GM12878 (cell line): ENCODE measurements around the gene C10orf90. TPM values are rescaled to one million over a fixed set of nuclear protein-coding genes. Genes with fewer than 3 reads are reported as not detected.

ENCODE experiments used
- ATAC-seq: fragments of 200-7000 bp; cut with Tn5 transposase; 3 replicates; pipeline ENCODE4 v1.9.1; 2020; ENCODE audit warnings: mild to moderate bottlenecking, moderate library complexity
- BruUV-seq: library from RNA; stranded (reverse); fragments of 400-500 nt; replicated peaks from 2 replicates; lab custom pipeline; 2021; lab: Mats Ljungman, UMichigan
- CTCF ChIA-PET: fragments of 300-600 bp; sonication (Branson Sonifier 250); formaldehyde crosslinking; extraction: SDS; loops from one replicate; lab custom pipeline; 2021; ENCODE audit warnings: inconsistent platforms; lab: Yijun Ruan, JAX
- POLR2A ChIA-PET: fragments of 350-600 bp; formaldehyde crosslinking; extraction: SDS; loops from one replicate; lab custom pipeline; 2021; ENCODE audit warnings: inconsistent platforms; lab: Charles Lee
- RAD21 ChIA-PET: fragments of 300-600 bp; sonication (Branson Sonifier 250); formaldehyde crosslinking; loops from one replicate; lab custom pipeline; 2023; ENCODE audit warnings: antibody characterized with exemption; ENCODE audit not compliant: unreplicated experiment; lab: Charles Lee
- SMC1A ChIA-PET: fragments of 300-600 bp; sonication (Branson Sonifier 250); formaldehyde crosslinking; loops from one replicate; lab custom pipeline; 2023; ENCODE audit not compliant: unreplicated experiment, uncharacterized antibody; lab: Charles Lee
- DNase-seq: peaks from one replicate; pipeline ENCODE4 v3.0.0-alpha.2; 2011; ENCODE audit warnings: low read depth, low spot score
- FAIRE-seq: peaks from 3 replicates; lab custom pipeline; 2011; peaks lifted over from hg19 to GRCh38; lab: Jason Lieb, UNC
- H2AFZ ChIP-seq: 2 replicates; pipeline ENCODE4 v1.6.0; 2011; ENCODE audit warnings: low read depth, low read length, control low read depth; ENCODE audit not compliant: control insufficient read depth
- H3K27ac ChIP-seq: 2 replicates; pipeline ENCODE4 v1.5.1; 2011; ENCODE audit warnings: control low read depth; ENCODE audit not compliant: control insufficient read depth, insufficient read depth
- H3K27me3 ChIP-seq, 2 experiments: replicated peaks in 1 of 2; 2 replicates each; pipeline versions ENCODE4 v1.6.0 to v1.6.1; 2011; ENCODE audit warnings: low read length in 1 of 2; ENCODE audit not compliant: control insufficient read depth in 2 of 2, insufficient read depth in 2 of 2
- H3K36me3 ChIP-seq, 2 experiments: 2 replicates each; pipeline ENCODE4 v1.5.1; 2011; ENCODE audit warnings: low read length in 1 of 2; ENCODE audit not compliant: control insufficient read depth in 2 of 2, insufficient read depth in 2 of 2
- H3K4me1 ChIP-seq: 2 replicates; pipeline ENCODE4 v1.6.1; 2011; ENCODE audit warnings: mild to moderate bottlenecking, low read length, moderate library complexity, mixed read lengths; ENCODE audit not compliant: control insufficient read depth, insufficient read depth
- H3K4me2 ChIP-seq: 2 replicates; pipeline ENCODE4 v1.6.0; 2011; ENCODE audit warnings: control low read depth; ENCODE audit not compliant: control insufficient read depth, insufficient read depth
- H3K4me3 ChIP-seq: fragments of 200-600 bp; sonication (generic); 2 replicates; pipeline ENCODE4 v1.5.1; 2016
- H3K79me2 ChIP-seq: 2 replicates; pipeline ENCODE4 v1.6.0; 2011; ENCODE audit warnings: low read length; ENCODE audit not compliant: control insufficient read depth, insufficient read depth
- H3K9ac ChIP-seq: 2 replicates; pipeline ENCODE4 v1.8.0; 2011; ENCODE audit warnings: low read length, control low read depth, mixed read lengths; ENCODE audit not compliant: control insufficient read depth, insufficient read depth
- H3K9me3 ChIP-seq: replicated peaks from 3 replicates; pipeline ENCODE4 v1.5.1; 2011; ENCODE audit warnings: mild to moderate bottlenecking, low read length; ENCODE audit not compliant: control insufficient read depth, insufficient read depth
- H4K20me1 ChIP-seq: 2 replicates; pipeline ENCODE4 v1.6.0; 2011; ENCODE audit not compliant: control insufficient read depth, insufficient read depth
- ATF7 ChIP-seq: fragments of 450-650 bp; IDR thresholded peaks from 2 replicates; pipeline ENCODE4 v1.6.1; 2016; ENCODE audit warnings: low read depth, mild to moderate bottlenecking
- EED ChIP-seq: sonication (generic); IDR thresholded peaks from 2 replicates; pipeline ENCODE4 v1.6.1; 2016; ENCODE audit warnings: antibody characterized with exemption, low read depth
- EZH2 ChIP-seq: IDR thresholded peaks from 2 replicates; pipeline ENCODE4 v1.6.1; 2012; ENCODE audit warnings: low read depth, mild to moderate bottlenecking, control low read depth, inconsistent platforms, low read length, borderline replicate concordance; ENCODE audit not compliant: control insufficient read depth
- HDAC6 ChIP-seq: fragments of 200-600 bp; sonication (generic); IDR thresholded peaks from one replicate; pipeline ENCODE4 v1.8.0; 2017; ENCODE audit warnings: antibody characterized with exemption; ENCODE audit not compliant: unreplicated experiment
- KDM1A ChIP-seq: fragments of 200-600 bp; sonication (generic); IDR thresholded peaks from 2 replicates; pipeline ENCODE4 v1.6.1; 2016; ENCODE audit warnings: borderline replicate concordance
- RUNX3 ChIP-seq: IDR thresholded peaks from 2 replicates; pipeline ENCODE4 v1.6.1; 2012; ENCODE audit warnings: low read length, inconsistent platforms
- SREBF1 ChIP-seq: IDR thresholded peaks from 2 replicates; pipeline ENCODE4 v1.6.1; 2012; ENCODE audit warnings: mild to moderate bottlenecking, low read length
- SREBF2 ChIP-seq: IDR thresholded peaks from 2 replicates; pipeline ENCODE4 v1.6.1; 2012; ENCODE audit warnings: mild to moderate bottlenecking, low read length
- SRF ChIP-seq, 2 experiments: IDR thresholded peaks; 2 replicates each; pipeline ENCODE4 v1.6.1; 2011; ENCODE audit warnings: low read depth in 2 of 2, low read length in 2 of 2, mild to moderate bottlenecking in 1 of 2, moderate library complexity in 1 of 2
- TCF3 ChIP-seq: IDR thresholded peaks from 2 replicates; pipeline ENCODE4 v1.6.1; 2012; ENCODE audit warnings: low read depth, mild to moderate bottlenecking, low read length, borderline replicate concordance; ENCODE audit not compliant: insufficient read depth
- TCF7 ChIP-seq: IDR thresholded peaks from 2 replicates; pipeline ENCODE4 v1.6.1; 2014; ENCODE audit warnings: antibody characterized with exemption, borderline replicate concordance
- WGBS: methylation state at CpG from one replicate; pipeline ENCODE4 v1.1.6; 2016; ENCODE audit warnings: low lambda C conversion rate; ENCODE audit not compliant: insufficient replicate concordance, insufficient coverage; ENCODE audit errors: missing lambda C conversion rate; 5-methylcytosine and 5-hydroxymethylcytosine counted together
- in situ Hi-C: fragments of 300-500 bp; cut with MboI; formaldehyde crosslinking; loops from 9 replicates; pipeline ENCODE4 v1.14.3; 2018; ENCODE audit warnings: mixed read lengths
- intact Hi-C: fragments of 100-400 bp; cut with micrococcal nuclease; formaldehyde crosslinking; loops from one replicate; pipeline ENCODE4 v1.14.2; 2022; ENCODE audit not compliant: unreplicated experiment
- polyA plus RNA-seq, 11 experiments: library from polyadenylated mRNA; depleted of rRNA in 4 of 11; unstranded in 6 of 11; stranded (reverse) in 5 of 11; fragments of >200 nt; fragmentation: Nextera tagmentation in 4 of 11; fragmentation: Illumina TruSeq in 1 of 11; extraction: Ambion mirVana in 4 of 11; extraction: Trizol in 1 of 11; gene quantifications; 1 replicate in 1 of 11; 2 replicates in 10 of 11; pipeline versions ENCODE4 v1.2.1 to v1.2.3, GENCODE V29; 2011 to 2016; ENCODE audit warnings: inconsistent platforms in 2 of 11, missing spikeins in 2 of 11, low read depth in 1 of 11
- total RNA-seq, 4 experiments: library from RNA; depleted of rRNA in 3 of 4; stranded (reverse); fragments of >200 nt in 3 of 4; fragmentation: Illumina TruSeq in 1 of 4; extraction: Trizol in 1 of 4; gene quantifications; 2 replicates each; pipeline versions ENCODE4 v1.2.1 to v1.2.3, GENCODE V29; 2013 to 2021
- TF ChIP-seq, protein P1 (sequence below): fragments of 450-650 bp; IDR thresholded peaks from 2 replicates; pipeline ENCODE4 v1.6.1; 2016; ENCODE audit warnings: mild to moderate bottlenecking
- TF ChIP-seq, protein P2 (sequence below): IDR thresholded peaks from 2 replicates; pipeline ENCODE4 v1.6.1; 2012; ENCODE audit warnings: low read depth, low read length, improper control_type of control experiment
- TF ChIP-seq, protein P3 (sequence below), 3 experiments: IDR thresholded peaks in 2 of 3; conservative IDR thresholded peaks in 1 of 3; 2 replicates each; pipeline ENCODE4 v1.5.1; 2011; ENCODE audit warnings: low read depth in 3 of 3, low read length in 3 of 3, mild to moderate bottlenecking in 3 of 3, control low read depth in 2 of 3, moderate library complexity in 2 of 3, inconsistent platforms in 1 of 3, mixed read lengths in 1 of 3; ENCODE audit not compliant: control insufficient read depth in 2 of 3, insufficient read depth in 1 of 3; ENCODE audit errors: extremely low read depth in 1 of 3

Gene C10orf90
- total and polyA plus RNA-seq, 10 of the 15 experiments (the other 5 are each of a cell fraction or from before 2014, with no cell fraction given): 0.04 TPM; not detected in 9

DNA sequence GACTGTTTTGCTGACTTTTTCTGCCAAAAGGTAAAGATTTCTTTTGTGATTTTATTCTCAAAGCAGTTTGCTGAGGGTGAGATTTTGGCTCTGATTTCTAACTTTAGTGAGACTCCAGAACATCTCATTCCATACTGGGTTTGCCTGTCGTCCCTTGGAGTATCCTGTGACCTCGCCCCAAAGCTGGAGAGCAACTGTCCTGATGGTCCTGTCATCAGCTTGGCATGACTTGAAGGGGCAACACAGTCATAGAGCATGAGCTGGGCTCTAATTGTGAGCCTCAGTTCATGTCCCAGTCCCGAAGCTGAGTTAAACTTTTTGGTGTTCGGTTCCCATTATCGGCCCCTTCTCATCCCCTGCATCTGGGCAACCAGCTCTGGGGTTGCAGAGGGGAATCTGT is 23.4 kb downstream of the C10orf90 start:
- POLR2A ChIA-PET: no interaction called here
- SMC1A ChIA-PET: no interaction called here
- DNase-seq (no peak), ATAC-seq (no peak), FAIRE-seq (no peak)
- H4K20me1 ChIP-seq: no peaks in the 10 kb centered on the region
- H3K36me3 ChIP-seq: no peaks in the 10 kb centered on the region
- H3K4me3 ChIP-seq: no peak overlapping the region
- H3K27ac ChIP-seq: no peak overlapping the region
- CTCF ChIA-PET: no interaction called here
- H3K4me1 ChIP-seq: no peaks in the 10 kb centered on the region
- intact Hi-C loops (no loop called here), in situ Hi-C loops (no loop called here)
- no TSS peak for BruUV-seq
- RAD21 ChIA-PET: no interaction called here
- no peak for TF ChIP-seq ATF7
- H3K9ac ChIP-seq: no peak overlapping the region
- no peaks in the 10 kb centered on the region for H3K27me3 ChIP-seq
- no peak overlapping the region for H2AFZ ChIP-seq
- H3K9me3 ChIP-seq: no peaks in the 10 kb centered on the region
- no peak overlapping the region for H3K4me2 ChIP-seq
- H3K79me2 ChIP-seq: no peaks in the 10 kb centered on the region
- WGBS: 0% methylated on average over 5 of the region's 5 CpGs

DNA sequence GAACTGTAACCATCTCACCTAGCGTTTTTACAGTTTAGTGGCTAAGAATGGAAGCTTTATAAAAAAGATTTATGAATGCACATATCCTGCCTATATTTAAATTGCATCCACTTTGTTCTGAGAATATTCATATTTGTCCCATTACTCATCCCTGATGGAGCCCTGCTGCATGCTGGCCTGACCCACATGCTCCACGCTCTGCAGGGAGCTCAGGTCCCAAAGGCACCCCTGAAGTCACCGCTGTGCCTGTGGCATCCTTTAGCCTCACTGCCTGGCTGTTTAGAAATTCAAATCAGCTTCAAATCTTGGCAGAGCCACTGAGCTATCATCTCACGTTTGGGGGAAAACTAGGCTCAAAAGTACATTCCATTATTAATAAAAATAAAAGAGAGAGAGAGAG is 24.4 kb downstream of the C10orf90 start:
- ATAC-seq (no peak), FAIRE-seq (no peak), DNase-seq (no peak)
- Histone ChIP-seq H3K4me2 (no peak overlapping the region), H3K9ac (no peak overlapping the region), H3K4me1 (no peaks in the 10 kb centered on the region), H2AFZ (no peak overlapping the region), H3K27me3 (no peaks in the 10 kb centered on the region), H3K27ac (no peak overlapping the region), H4K20me1 (no peaks in the 10 kb centered on the region), H3K9me3 (no peaks in the 10 kb centered on the region), H3K79me2 (no peaks in the 10 kb centered on the region), H3K4me3 (no peak overlapping the region), H3K36me3 (no peaks in the 10 kb centered on the region)
- ChIA-PET SMC1A (interaction anchor here (0.8 kb wide), 1 partner anchor 10 kb away, joined by 3 read pairs; no protein-coding TSS in a partner anchor), POLR2A (no interaction called here), RAD21 (no interaction called here), CTCF (no interaction called here)
- in situ Hi-C loops (no loop called here), intact Hi-C loops (no loop called here)
- TF ChIP-seq KDM1A (no peak), SRF (IDR thresholded peaks at IDR 0.05; ENCODE audit: low read depth in 2 of 2, low read length in 2 of 2) (no peak), SREBF2 (no peak), SREBF1 (no peak), EED (no peak), EZH2 (no peak), HDAC6 (no peak), TCF7 (no peak), RUNX3 (no peak), TCF3 (no peak)
- TF ChIP-seq, protein P1, sequence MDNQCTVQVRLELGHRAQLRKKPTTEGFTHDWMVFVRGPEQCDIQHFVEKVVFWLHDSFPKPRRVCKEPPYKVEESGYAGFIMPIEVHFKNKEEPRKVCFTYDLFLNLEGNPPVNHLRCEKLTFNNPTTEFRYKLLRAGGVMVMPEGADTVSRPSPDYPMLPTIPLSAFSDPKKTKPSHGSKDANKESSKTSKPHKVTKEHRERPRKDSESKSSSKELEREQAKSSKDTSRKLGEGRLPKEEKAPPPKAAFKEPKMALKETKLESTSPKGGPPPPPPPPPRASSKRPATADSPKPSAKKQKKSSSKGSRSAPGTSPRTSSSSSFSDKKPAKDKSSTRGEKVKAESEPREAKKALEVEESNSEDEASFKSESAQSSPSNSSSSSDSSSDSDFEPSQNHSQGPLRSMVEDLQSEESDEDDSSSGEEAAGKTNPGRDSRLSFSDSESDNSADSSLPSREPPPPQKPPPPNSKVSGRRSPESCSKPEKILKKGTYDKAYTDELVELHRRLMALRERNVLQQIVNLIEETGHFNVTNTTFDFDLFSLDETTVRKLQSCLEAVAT: no peak
- TF ChIP-seq, protein P2, sequence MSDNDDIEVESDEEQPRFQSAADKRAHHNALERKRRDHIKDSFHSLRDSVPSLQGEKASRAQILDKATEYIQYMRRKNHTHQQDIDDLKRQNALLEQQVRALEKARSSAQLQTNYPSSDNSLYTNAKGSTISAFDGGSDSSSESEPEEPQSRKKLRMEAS: no peak
- TF ChIP-seq, protein P3, sequence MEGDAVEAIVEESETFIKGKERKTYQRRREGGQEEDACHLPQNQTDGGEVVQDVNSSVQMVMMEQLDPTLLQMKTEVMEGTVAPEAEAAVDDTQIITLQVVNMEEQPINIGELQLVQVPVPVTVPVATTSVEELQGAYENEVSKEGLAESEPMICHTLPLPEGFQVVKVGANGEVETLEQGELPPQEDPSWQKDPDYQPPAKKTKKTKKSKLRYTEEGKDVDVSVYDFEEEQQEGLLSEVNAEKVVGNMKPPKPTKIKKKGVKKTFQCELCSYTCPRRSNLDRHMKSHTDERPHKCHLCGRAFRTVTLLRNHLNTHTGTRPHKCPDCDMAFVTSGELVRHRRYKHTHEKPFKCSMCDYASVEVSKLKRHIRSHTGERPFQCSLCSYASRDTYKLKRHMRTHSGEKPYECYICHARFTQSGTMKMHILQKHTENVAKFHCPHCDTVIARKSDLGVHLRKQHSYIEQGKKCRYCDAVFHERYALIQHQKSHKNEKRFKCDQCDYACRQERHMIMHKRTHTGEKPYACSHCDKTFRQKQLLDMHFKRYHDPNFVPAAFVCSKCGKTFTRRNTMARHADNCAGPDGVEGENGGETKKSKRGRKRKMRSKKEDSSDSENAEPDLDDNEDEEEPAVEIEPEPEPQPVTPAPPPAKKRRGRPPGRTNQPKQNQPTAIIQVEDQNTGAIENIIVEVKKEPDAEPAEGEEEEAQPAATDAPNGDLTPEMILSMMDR (IDR thresholded peaks at IDR 0.05 in 2 of 3, conservative IDR thresholded peaks at IDR 0.05 in 1 of 3; ENCODE audit: control insufficient read depth in 2 of 3, extremely low read depth in 1 of 3, insufficient read depth in 1 of 3, low read depth in 3 of 3, low read length in 3 of 3): no peak
- BruUV-seq: no TSS peak
- WGBS: 14% methylated on average over 4 of the region's 4 CpGs
